LNCAP (cell line): Measurements from ENCODE around the gene ARHGAP1.

Source experiments
- CTCF ChIP-seq: fragments of 450-650 bp; IDR thresholded peaks from 2 replicates; pipeline ENCODE4 v1.5.1; 2017; ENCODE audit warnings: mild to moderate bottlenecking

Gene ARHGAP1

GRCh38 chr11:46738887-46739286 is 38.5 kb upstream of the ARHGAP1 start:
- no peak for TF ChIP-seq CTCF

GRCh38 chr11:46737699-46738098 is 37.3 kb upstream of the ARHGAP1 start:
- TF ChIP-seq CTCF, result no peak

GRCh38 chr11:46736615-46737014 is 36.2 kb upstream of the ARHGAP1 start:
- TF ChIP-seq CTCF, result no peak

- TF ChIP-seq CTCF, result no peak
These were observed 35.7 kb upstream of the ARHGAP1 start for GRCh38 chr11:46736146-46736545.

GRCh38 chr11:46733234-46733633 is 32.8 kb upstream of the ARHGAP1 start:
- TF ChIP-seq CTCF, result no peak

- no peak for TF ChIP-seq CTCF
These were observed 31.1 kb upstream of the ARHGAP1 start for GRCh38 chr11:46731545-46731944.

- TF ChIP-seq CTCF, result no peak
These were observed 28.9 kb upstream of the ARHGAP1 start for GRCh38 chr11:46729110-46730027.
